Liver (tissue), 9 donors: ENCODE measurements around the gene CFAP221. TPM values are rescaled to one million over a fixed set of nuclear protein-coding genes. Genes with fewer than 3 reads are reported as not detected.

Experiments
- DNase-seq: peaks from one replicate; pipeline ENCODE4 v3.0.0-alpha.2; 2017; ENCODE audit warnings: low spot score
- H3K27ac ChIP-seq, 2 donors: one replicate each; pipeline ENCODE4 v1.7.0; 2013; ENCODE audit warnings: inconsistent platforms in 2 of 2, low read length in 2 of 2, control low read depth in 1 of 2, low read depth in 1 of 2, mild to moderate bottlenecking in 1 of 2
- H3K27me3 ChIP-seq, 4 donors: one replicate each; pipeline versions ENCODE4 v1.6.1 to v1.7.0; 2013; ENCODE audit warnings: low read length in 3 of 4, inconsistent platforms in 1 of 4, mild to moderate bottlenecking in 1 of 4, moderate library complexity in 1 of 4; ENCODE audit not compliant: control insufficient read depth in 4 of 4, insufficient read depth in 4 of 4
- H3K36me3 ChIP-seq, 4 donors: one replicate each; pipeline versions ENCODE4 v1.6.1 to v1.7.0; 2013; ENCODE audit warnings: low read length in 3 of 4, mild to moderate bottlenecking in 3 of 4, low read depth in 1 of 4, moderate library complexity in 1 of 4; ENCODE audit not compliant: control insufficient read depth in 4 of 4, insufficient read depth in 3 of 4
- H3K4me1 ChIP-seq, 4 donors: one replicate each; pipeline versions ENCODE4 v1.6.1 to v1.7.0; 2013; ENCODE audit warnings: low read length in 3 of 4, mild to moderate bottlenecking in 3 of 4, moderate library complexity in 1 of 4; ENCODE audit not compliant: control insufficient read depth in 4 of 4, insufficient read depth in 4 of 4
- H3K4me3 ChIP-seq, 3 donors: one replicate each; pipeline versions ENCODE4 v1.6.1 to v1.7.0; 2013; ENCODE audit warnings: low read length in 3 of 3, control low read depth in 1 of 3, low read depth in 1 of 3, mild to moderate bottlenecking in 1 of 3
- H3K9ac ChIP-seq, 2 donors: one replicate each; pipeline ENCODE4 v1.7.0; 2013; ENCODE audit warnings: low read length in 2 of 2, mild to moderate bottlenecking in 2 of 2, moderate library complexity in 2 of 2, control low read depth in 1 of 2, low read depth in 1 of 2
- H3K9me3 ChIP-seq, 4 donors: one replicate each; pipeline versions ENCODE4 v1.6.1 to v1.7.0; 2013; ENCODE audit warnings: low read length in 3 of 4; ENCODE audit not compliant: control insufficient read depth in 4 of 4
- ATF3 ChIP-seq: IDR thresholded peaks from 2 replicates; pipeline ENCODE4 v1.6.1; 2016; ENCODE audit warnings: antibody characterized with exemption
- CTCF ChIP-seq: fragments of 150-350 bp; IDR thresholded peaks from 2 replicates; pipeline ENCODE4 v1.5.1; 2017; ENCODE audit warnings: improper control_type of control experiment, low read depth, low read length; ENCODE audit not compliant: missing input control
- EGR1 ChIP-seq, 2 donors: IDR thresholded peaks; 2 replicates each; pipeline ENCODE4 v1.6.1; 2016 to 2018; ENCODE audit warnings: antibody characterized with exemption in 2 of 2, low read depth in 2 of 2
- FOXA1 ChIP-seq: IDR thresholded peaks from 2 replicates; pipeline ENCODE4 v1.6.1; 2016; ENCODE audit warnings: antibody characterized with exemption
- FOXA2 ChIP-seq: IDR thresholded peaks from 2 replicates; pipeline ENCODE4 v1.6.1; 2016; ENCODE audit warnings: antibody characterized with exemption
- GABPA ChIP-seq, 2 donors: IDR thresholded peaks in 1 of 2; conservative IDR thresholded peaks in 1 of 2; 2 replicates each; pipeline ENCODE4 v1.6.1; 2016; ENCODE audit warnings: antibody characterized with exemption in 2 of 2, mild to moderate bottlenecking in 1 of 2, moderate library complexity in 1 of 2
- HNF4A ChIP-seq, 2 donors: conservative IDR thresholded peaks; 2 replicates each; pipeline ENCODE4 v1.6.1; 2016; ENCODE audit warnings: antibody characterized with exemption in 2 of 2, mild to moderate bottlenecking in 2 of 2
- HNF4G ChIP-seq: IDR thresholded peaks from 2 replicates; pipeline ENCODE4 v1.6.1; 2016; ENCODE audit warnings: antibody characterized with exemption
- JUND ChIP-seq, 2 donors: IDR thresholded peaks; 2 replicates each; pipeline ENCODE4 v1.6.1; 2016; ENCODE audit warnings: antibody characterized with exemption in 2 of 2
- MAX ChIP-seq: IDR thresholded peaks from 2 replicates; pipeline ENCODE4 v1.6.1; 2016; ENCODE audit warnings: antibody characterized with exemption
- NR2F2 ChIP-seq: IDR thresholded peaks from 2 replicates; pipeline ENCODE4 v1.6.1; 2016; ENCODE audit warnings: antibody characterized with exemption
- RAD21 ChIP-seq, 2 donors: IDR thresholded peaks; 2 replicates each; pipeline ENCODE4 v1.6.1; 2016; ENCODE audit warnings: antibody characterized with exemption in 2 of 2, mild to moderate bottlenecking in 2 of 2
- REST ChIP-seq: IDR thresholded peaks from 2 replicates; pipeline ENCODE4 v1.6.1; 2016; ENCODE audit warnings: antibody characterized with exemption, mild to moderate bottlenecking
- RXRA ChIP-seq, 2 donors: IDR thresholded peaks; 2 replicates each; pipeline ENCODE4 v1.6.1; 2017 to 2018; ENCODE audit warnings: antibody characterized with exemption in 2 of 2, mild to moderate bottlenecking in 1 of 2
- SP1 ChIP-seq: IDR thresholded peaks from 2 replicates; pipeline ENCODE4 v1.6.1; 2018; ENCODE audit warnings: antibody characterized with exemption, mild to moderate bottlenecking
- TAF1 ChIP-seq: conservative IDR thresholded peaks from 2 replicates; pipeline ENCODE4 v1.6.1; 2016; ENCODE audit warnings: antibody characterized with exemption, mild to moderate bottlenecking
- YY1 ChIP-seq: IDR thresholded peaks from 2 replicates; pipeline ENCODE4 v1.6.1; 2016; ENCODE audit warnings: antibody characterized with exemption, mild to moderate bottlenecking
- ZBTB33 ChIP-seq: IDR thresholded peaks from 2 replicates; pipeline ENCODE4 v1.6.1; 2016; ENCODE audit warnings: antibody characterized with exemption
- WGBS: extraction: QIAGEN DNeasy Blood & Tissue Kit; methylation state at CpG from one replicate; pipeline ENCODE4 v1.1.7; 2013; 5-methylcytosine and 5-hydroxymethylcytosine counted together
- polyA plus RNA-seq, 2 donors: library from polyadenylated mRNA; stranded (reverse) in 1 of 2; unstranded in 1 of 2; fragments of 200-250 nt in 1 of 2; fragments of >200 nt in 1 of 2; fragmentation: Nextera tagmentation in 1 of 2; extraction: Ambion mirVana in 1 of 2; gene quantifications; one replicate each; pipeline versions ENCODE4 v1.2.1 to v1.2.3, GENCODE V29; 2013 to 2015
- total RNA-seq, 2 donors: library from RNA; depleted of rRNA; stranded (reverse); fragments of >200 nt; gene quantifications; one replicate each; pipeline ENCODE4 v1.2.3, GENCODE V29; 2014
- donor health status: healthy.
- donor health status: healthy.
- donor health status: healthy.
- donor health status: healthy.
- donor health status: healthy.

Gene CFAP221
- total and polyA plus RNA-seq, 4 donors: 0.23 to 3.1 (median 1.2) TPM

GRCh38 chr2:119650206-119650605 lies 106.0 kb downstream of the CFAP221 start:
- WGBS: 91% methylated on average over 3 of the region's 3 CpGs
- H3K27me3 ChIP-seq: no peaks in the 10 kb centered on the region
- TF ChIP-seq YY1 (no peak), TAF1 (no peak), HNF4A (conservative IDR thresholded peaks at IDR 0.05) (no peak)

GRCh38 chr2:119650846-119651370 lies 106.7 kb downstream of the CFAP221 start:
- 75% methylated on average over 2 of the region's 2 CpGs for WGBS
- Histone ChIP-seq H3K36me3 (no peaks in the 10 kb centered on the region), H3K9ac (no peak overlapping the region), H3K27ac (no peak overlapping the region), H3K27me3 (no peaks in the 10 kb centered on the region), H3K4me3 (no peak overlapping the region), H3K9me3 (peaks cover 0 to 13% (median 6%) of the 10 kb centered on the region in 4 donors), H3K4me1 (no peaks in the 10 kb centered on the region)
- DNase-seq: no peak
- TF ChIP-seq JUND (IDR thresholded peaks at IDR 0.05): no peak
- TF ChIP-seq TAF1: no peak
- TF ChIP-seq CTCF: no peak
- TF ChIP-seq ATF3: no peak
- no peak for TF ChIP-seq FOXA2
- TF ChIP-seq NR2F2: no peak
- no peak for TF ChIP-seq HNF4A (conservative IDR thresholded peaks at IDR 0.05)
- TF ChIP-seq RAD21 (IDR thresholded peaks at IDR 0.05): no peak
- no peak for TF ChIP-seq HNF4G
- TF ChIP-seq MAX: no peak
- TF ChIP-seq YY1: no peak
- TF ChIP-seq SP1: no peak
- TF ChIP-seq EGR1 (IDR thresholded peaks at IDR 0.05; ENCODE audit: low read depth in 2 of 2): no peak

More at GRCh38 chr2:119650206-119650605, 106.0 kb downstream of the CFAP221 start:
- no peaks in the 10 kb centered on the region for H3K4me1 ChIP-seq
- peaks cover 0 to 13% (median 6%) of the 10 kb centered on the region in 4 donors for H3K9me3 ChIP-seq
- no peak overlapping the region for H3K9ac ChIP-seq
- H3K27ac ChIP-seq: no peak overlapping the region
- no peaks in the 10 kb centered on the region for H3K36me3 ChIP-seq
- no peak overlapping the region for H3K4me3 ChIP-seq
- DNase-seq: no peak

- WGBS: 69% methylated on average over 8 of the region's 8 CpGs
- no peak for DNase-seq
- no peaks in the 10 kb centered on the region for H3K4me1 ChIP-seq
- no peaks in the 10 kb centered on the region for H3K36me3 ChIP-seq
- H3K27ac ChIP-seq: no peak overlapping the region
- no peaks in the 10 kb centered on the region for H3K9me3 ChIP-seq
- H3K27me3 ChIP-seq: no peaks in the 10 kb centered on the region
- H3K9ac ChIP-seq: no peak overlapping the region
- H3K4me3 ChIP-seq: no peak overlapping the region
- TF ChIP-seq MAX: no peak
- no peak for TF ChIP-seq ATF3
- no peak for TF ChIP-seq YY1
- TF ChIP-seq RAD21 (IDR thresholded peaks at IDR 0.05): no peak
- no peak for TF ChIP-seq TAF1
- no peak for TF ChIP-seq NR2F2
- no peak for TF ChIP-seq SP1
- no peak for TF ChIP-seq FOXA2
- TF ChIP-seq FOXA1: no peak
- no peak for TF ChIP-seq GABPA (IDR thresholded peaks at IDR 0.05 in 1 of 2, conservative IDR thresholded peaks at IDR 0.05 in 1 of 2)
- TF ChIP-seq HNF4G: no peak
- no peak for TF ChIP-seq JUND (IDR thresholded peaks at IDR 0.05)
- TF ChIP-seq EGR1 (IDR thresholded peaks at IDR 0.05; ENCODE audit: low read depth in 2 of 2): no peak
- no peak for TF ChIP-seq ZBTB33
- no peak for TF ChIP-seq RXRA (IDR thresholded peaks at IDR 0.05)
- no peak for TF ChIP-seq REST
Measured at GRCh38 chr2:119657466-119658145, 113.4 kb downstream of the CFAP221 start.
